ENCODE measurements around the gene CNTN3.

Gene CNTN3

GRCh38 chr3:74614107-74614967, at the start of gene CNTN3:
Gene CNTN3, minus strand, starts transcription at chr3:74614659. Its CDS starts 93,547 bp downstream, at chr3:74521112.
- no peak for DNase-seq

- no peak for DNase-seq
These were observed 48.7 kb upstream of the CNTN3 start for GRCh38 chr3:74663178-74663577.

- DNase-seq: no peak
These were observed 47.2 kb upstream of the CNTN3 start for GRCh38 chr3:74661672-74662071.

- DNase-seq: no peak
These were observed 37.4 kb upstream of the CNTN3 start for GRCh38 chr3:74651885-74652284.

GRCh38 chr3:74651292-74651691, 36.8 kb upstream of the CNTN3 start:
- no peak for DNase-seq

- DNase-seq: no peak
These were observed 33.6 kb upstream of the CNTN3 start for GRCh38 chr3:74648107-74648506.

- DNase-seq: no peak
These were observed 31.6 kb upstream of the CNTN3 start for GRCh38 chr3:74646094-74646493.

- DNase-seq: no peak
These were observed 29.2 kb upstream of the CNTN3 start for GRCh38 chr3:74643636-74644035.

- DNase-seq: no peak
These were observed 28.4 kb upstream of the CNTN3 start for GRCh38 chr3:74642876-74643275.

- no peak for DNase-seq
These were observed 25.8 kb upstream of the CNTN3 start for GRCh38 chr3:74640211-74640610.

- DNase-seq: no peak
These were observed 25.2 kb upstream of the CNTN3 start for GRCh38 chr3:74639681-74640080.

- no peak for DNase-seq
These were observed 22.5 kb upstream of the CNTN3 start for GRCh38 chr3:74636981-74637380.

- DNase-seq: no peak
These were observed 18.6 kb upstream of the CNTN3 start for GRCh38 chr3:74633021-74633420.

- no peak for DNase-seq
These were observed 17.1 kb upstream of the CNTN3 start for GRCh38 chr3:74631351-74632140.

GRCh38 chr3:74630602-74631001, 16.1 kb upstream of the CNTN3 start:
- DNase-seq: no peak

GRCh38 chr3:74626011-74626410, 11.6 kb upstream of the CNTN3 start:
- DNase-seq: no peak

- no peak for DNase-seq
These were observed 9.8 kb upstream of the CNTN3 start for GRCh38 chr3:74624301-74624700.

- DNase-seq: no peak
These were observed 8.9 kb upstream of the CNTN3 start for GRCh38 chr3:74623261-74623836.

GRCh38 chr3:74621581-74621980, 7.1 kb upstream of the CNTN3 start:
- DNase-seq: no peak

GRCh38 chr3:74617776-74618175, 3.3 kb upstream of the CNTN3 start:
- no peak for DNase-seq

- no peak for DNase-seq
These were observed 845 bp downstream of the CNTN3 start for GRCh38 chr3:74613521-74614106.

- DNase-seq: no peak
These were observed 1.4 kb downstream of the CNTN3 start for GRCh38 chr3:74613060-74613459.

- DNase-seq: no peak
These were observed 3.3 kb downstream of the CNTN3 start for GRCh38 chr3:74611206-74611605.
